HG02938 (cell line): ENCODE measurements around the gene WSB1.
A peak's percentile ranks its signal among the peaks of the same experiment; 100 is the strongest.
"Not testable (repeated sequence)": the region's sequence is repeated elsewhere in the genome, so short reads cannot be mapped to it uniquely, and the experiment has no call there.

Source experiments
- ATAC-seq: cut with Tn5 transposase; IDR thresholded peaks from one replicate; pipeline ENCODE4 v1.9.1; 2021; ENCODE audit warnings: mild to moderate bottlenecking, moderate library complexity; ENCODE audit not compliant: unreplicated experiment

Gene WSB1

GRCh38 chr17:27315322-27315721, 21.4 kb downstream of the WSB1 start:
- ATAC-seq = no peak

DNA sequence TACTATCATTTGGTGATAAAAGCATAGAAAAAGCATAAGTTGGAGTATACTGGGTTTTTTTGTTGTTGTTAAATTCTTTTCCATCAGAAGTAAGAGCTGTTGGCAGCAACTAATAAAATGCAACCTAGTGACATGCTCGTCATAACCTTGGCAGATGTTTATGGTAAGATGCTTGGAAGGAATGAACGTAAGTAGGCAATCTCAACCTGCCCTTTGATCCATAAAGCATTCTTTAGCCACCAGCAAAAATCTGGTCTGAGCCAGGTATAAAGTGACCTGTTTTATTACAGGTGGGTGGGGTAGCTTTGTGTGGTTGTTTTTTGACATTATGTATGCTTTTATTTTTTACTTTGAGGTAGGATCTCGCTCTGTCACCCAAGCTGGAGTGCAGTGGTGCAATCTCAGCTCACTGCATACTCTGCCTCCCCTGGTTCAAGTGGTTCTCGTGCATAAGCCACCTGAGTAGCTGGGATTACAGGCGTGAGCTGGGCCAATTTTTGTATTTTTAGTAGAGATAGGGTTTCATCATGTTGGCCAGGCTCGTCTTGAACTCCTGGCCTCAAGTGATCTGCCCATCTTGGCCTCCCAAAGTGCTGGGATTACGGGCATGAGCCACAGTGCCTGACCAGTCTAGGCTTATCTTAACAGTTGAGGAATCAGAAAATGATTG, 22.0 kb downstream of the WSB1 start:
- ATAC-seq = no peak

DNA sequence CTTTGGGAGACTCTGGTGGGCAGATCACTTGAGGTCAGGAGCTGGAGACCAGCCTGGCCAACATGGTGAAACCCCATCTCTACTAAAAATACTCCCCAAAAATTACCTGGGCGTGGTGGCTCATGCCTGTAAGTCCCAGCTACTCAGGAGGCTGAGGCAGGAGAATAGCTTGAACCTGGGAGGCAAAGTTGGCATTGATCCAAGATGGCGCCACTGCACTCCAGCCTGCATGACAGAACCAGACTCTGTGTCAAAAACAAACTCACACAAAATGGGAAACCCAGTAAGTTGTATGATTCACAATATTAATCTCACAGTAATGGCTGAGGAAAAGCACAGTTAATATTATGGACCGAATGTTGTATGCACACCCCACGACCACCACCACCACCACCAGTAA, 24.3 kb downstream of the WSB1 start:
- no peak for ATAC-seq

GRCh38 chr17:27318633-27319032, 24.7 kb downstream of the WSB1 start:
- ATAC-seq = no peak

DNA sequence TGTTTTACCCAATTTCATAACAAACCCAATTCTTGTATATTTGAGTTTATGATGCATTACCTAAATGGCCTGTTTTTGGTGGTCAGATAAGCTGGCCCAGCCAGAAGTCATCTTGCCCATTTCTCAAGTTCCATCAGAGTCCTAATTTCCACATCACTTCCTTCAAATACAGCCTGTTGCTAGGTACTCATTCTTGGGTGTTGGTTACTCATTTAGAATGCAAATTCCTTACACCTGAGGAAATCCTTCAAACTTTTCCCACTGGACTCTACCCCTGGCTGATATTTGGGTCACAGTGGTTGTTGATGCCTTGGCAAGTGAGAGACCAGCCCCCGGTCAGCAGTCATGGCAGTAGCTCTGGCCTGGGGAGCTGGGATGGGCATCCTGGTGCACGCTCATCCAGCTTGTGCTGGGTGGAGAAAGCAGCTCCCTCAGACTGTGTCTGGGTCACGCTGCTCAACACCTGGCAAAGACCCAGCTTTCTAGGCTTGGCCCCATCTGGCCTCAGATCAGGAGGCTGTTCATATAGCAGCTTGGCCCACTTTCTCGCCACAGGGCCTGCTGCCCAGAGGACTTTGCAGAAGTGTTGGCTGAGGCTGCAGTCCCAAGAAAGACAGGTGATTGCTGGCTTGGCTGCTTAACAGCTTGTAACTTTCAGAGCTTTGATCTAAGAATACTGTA, 25.8 kb downstream of the WSB1 start:
- ATAC-seq = no peak

GRCh38 chr17:27320222-27320560, 26.3 kb downstream of the WSB1 start:
- ATAC-seq = no peak

GRCh38 chr17:27321372-27321771, 27.5 kb downstream of the WSB1 start:
- no peak for ATAC-seq

- ATAC-seq = no peak
Measured at GRCh38 chr17:27322026-27322425, 28.1 kb downstream of the WSB1 start.

DNA sequence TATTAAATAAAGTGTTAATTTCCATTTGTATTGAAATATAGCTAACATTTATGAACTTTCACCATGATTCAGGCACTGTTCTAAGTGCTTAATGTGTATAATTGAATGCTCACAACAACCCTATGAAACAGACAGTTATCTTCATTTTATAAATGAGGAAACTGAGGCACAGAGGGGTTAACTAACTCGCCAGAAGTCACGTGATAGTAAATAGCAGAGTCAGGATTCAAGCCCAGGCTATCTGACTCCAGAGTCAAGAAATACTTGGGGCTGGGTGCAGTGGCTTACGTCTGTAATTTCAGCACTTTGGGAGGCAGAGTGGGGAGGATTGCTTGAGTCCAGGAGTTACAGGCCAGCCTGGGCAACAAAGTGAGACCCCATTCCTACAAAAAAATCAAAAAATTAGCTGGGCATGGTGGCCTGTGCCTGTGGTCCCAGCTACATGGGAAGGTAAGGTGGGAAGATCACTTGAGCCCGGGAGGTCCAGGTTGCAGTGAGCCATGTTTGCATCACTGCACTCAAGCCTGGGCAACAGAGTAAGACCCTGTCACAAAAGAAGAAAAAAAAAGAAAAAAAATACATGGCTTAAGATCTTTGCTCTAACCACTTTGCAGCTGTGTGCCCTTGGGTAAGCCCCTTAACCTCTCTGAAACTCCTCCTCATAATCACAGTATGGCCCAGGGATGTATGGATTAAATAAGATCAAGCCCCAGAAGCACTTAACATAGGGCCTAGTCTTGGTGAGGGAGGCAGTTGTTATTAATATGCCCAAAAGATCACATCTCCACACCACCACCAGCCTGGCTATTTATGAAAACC, 29.0 kb downstream of the WSB1 start:
- ATAC-seq = no peak

GRCh38 chr17:27323538-27324215, 29.8 kb downstream of the WSB1 start:
- ATAC-seq = no peak

DNA sequence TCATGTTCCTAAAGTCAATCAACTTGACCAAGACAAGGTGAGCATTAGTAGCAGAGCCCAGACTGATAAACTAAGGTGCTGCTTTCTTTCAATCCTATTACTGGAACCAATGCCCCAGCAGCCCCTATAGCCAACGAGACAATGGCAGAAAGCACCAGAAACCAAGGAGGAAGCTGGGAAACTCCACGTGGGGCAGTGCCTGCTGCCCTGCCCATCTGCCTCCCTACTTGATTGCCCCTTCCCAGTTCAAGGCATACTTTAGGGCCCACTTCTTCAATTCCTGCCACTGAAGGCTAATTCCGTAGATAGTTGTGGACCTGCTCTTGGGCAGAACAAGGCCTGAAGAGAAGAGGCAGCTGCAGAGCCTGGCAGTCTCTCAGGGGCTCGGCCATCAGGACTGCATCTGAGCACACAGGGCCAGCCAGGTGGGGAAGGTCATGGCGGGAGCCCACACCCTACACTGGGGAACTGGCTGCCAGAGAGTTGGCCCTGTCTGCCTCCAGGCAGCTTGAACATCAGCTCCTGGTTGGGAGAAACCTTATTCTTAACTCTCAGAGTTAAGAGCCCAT, 30.9 kb downstream of the WSB1 start:
- no peak for ATAC-seq

GRCh38 chr17:27326051-27326450, 32.1 kb downstream of the WSB1 start:
- no peak for ATAC-seq

DNA sequence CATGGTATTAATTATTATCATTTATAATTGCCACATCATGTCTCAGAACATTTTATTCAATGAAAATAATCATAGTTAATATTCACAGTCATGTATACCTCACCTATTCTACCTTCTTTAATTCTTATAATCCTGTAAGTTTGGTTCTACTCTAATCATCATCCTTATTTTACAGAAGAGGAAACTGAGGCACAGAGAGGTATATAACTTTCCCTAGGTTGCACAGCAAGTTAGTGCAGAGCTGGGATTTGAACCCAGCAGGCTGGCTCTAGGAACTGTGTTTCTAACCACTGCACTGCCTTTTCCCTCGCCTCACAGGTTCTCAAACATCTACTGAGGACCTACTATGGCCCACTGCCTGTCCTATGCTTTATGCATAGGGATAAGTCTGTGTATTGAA, 32.7 kb downstream of the WSB1 start:
- ATAC-seq = no peak

- ATAC-seq = no peak
Measured at GRCh38 chr17:27327397-27327796, 33.5 kb downstream of the WSB1 start.

- ATAC-seq = no peak
Measured at GRCh38 chr17:27327871-27328270, 34.0 kb downstream of the WSB1 start.

DNA sequence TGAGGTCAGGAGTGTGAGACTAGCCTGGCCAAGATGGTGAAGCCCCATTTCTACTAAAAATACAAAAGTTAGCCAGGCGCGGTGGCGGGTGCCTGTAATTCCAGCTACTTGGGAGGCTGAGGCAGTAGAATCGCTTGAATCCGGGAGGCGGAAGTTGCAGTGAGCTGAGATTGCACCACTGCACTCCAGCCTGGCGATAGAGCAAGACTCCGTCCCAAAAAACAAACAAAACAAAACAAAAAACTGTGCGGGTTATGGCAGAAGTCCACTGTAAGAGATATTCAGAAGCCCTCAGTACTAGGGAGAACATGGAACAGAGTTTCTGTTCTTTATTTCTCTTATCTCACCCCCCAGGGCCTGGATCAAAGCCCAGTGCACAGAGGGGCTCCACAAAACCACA, 34.8 kb downstream of the WSB1 start:
- not testable (repeated sequence) for ATAC-seq

DNA sequence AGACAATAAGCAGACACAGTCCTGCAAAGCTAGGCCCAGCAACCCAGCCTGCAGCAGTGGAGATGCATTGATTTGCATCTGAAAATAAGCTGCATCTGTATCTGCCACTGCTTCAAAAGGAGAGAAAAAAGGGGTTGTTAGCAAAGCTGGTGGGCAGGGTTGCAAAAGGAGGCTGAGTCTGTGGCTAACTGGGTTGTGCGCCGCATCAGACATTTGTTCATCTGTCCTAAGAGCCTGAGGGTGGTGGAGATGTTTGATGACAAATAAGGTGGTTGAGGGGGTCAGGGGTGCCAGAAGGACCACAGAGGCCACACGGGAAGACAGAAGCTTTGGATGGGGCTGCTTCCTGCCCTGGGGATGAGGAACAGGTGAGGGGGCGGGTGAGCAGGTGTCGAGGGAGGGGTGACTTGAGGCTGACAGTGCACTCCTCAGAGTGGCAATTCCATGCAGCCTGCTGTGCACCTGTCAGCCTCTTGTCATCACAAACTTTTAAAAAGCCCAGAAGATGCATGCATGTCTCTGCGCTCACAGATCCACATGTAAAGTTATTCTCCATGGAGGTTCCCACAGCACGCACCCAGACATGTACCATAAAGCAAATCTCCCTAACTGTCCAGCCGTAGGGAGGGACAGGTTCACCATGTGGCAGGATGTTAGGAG, 35.4 kb downstream of the WSB1 start:
- ATAC-seq = no peak

GRCh38 chr17:27332047-27332393, 38.1 kb downstream of the WSB1 start:
- ATAC-seq = no peak

DNA sequence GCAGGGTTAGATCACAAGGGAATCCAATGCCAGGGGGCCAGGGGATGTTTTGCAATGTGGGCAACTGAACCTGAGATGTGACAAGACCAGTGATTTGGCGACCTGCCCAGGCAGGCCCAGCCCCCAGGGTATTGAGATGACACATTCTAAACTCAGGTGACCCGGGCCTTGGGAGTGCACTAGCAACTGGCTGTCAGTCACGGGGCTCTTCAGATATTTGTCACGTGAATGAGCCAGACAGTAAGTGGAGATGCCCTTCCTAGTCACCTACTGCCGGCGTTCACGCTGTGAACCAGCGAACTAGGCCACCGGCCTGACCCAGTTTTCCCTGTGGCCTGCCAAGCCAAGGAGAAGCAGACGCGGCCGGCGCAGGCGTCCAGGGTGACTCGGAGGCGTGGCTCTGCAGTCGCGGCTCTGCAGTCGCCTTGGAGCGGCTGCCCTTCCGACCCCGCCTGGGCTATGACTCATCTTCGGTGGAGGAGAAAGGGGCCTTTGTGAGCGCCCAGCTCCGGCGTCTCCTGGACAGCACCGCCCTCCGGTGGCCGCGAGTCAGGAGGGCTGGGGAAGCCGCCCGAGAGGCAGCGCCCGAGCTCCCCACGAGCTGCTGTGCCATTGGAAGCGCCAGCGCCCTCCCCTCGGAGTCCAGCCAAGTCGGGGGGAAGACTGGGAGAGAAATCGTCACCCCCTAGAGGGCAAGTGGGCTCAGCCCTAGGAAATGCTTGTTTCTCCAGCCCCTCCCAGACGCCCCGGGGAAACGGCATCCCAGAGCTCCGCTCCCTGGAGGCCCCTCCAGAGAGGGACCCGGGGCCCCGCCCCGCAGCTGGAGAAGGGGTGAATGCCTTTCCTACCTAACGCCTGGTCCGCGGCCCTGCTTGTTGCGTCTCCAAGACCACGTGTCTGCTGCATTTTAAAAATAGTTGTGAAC, 38.8 kb downstream of the WSB1 start:
- peak; percentile 90 for ATAC-seq
